Smooth muscle cell (in vitro differentiated cells): ENCODE measurements around the gene SLC23A2. TPM values are rescaled to one million over a fixed set of nuclear protein-coding genes. Genes with fewer than 3 reads are reported as not detected.

Source experiments
- DNase-seq: peaks from one replicate; lab custom pipeline; 2025; ENCODE audit not compliant: unreplicated experiment; lab: John Stamatoyannopoulos, UW
- H2AFZ ChIP-seq: fragments of 200-600 bp; sonication (generic); 2 replicates; pipeline ENCODE4 v1.6.0; 2016; ENCODE audit warnings: antibody characterized with exemption, low read depth, mild to moderate bottlenecking
- H3F3A ChIP-seq: fragments of 200-600 bp; sonication (generic); 2 replicates; pipeline ENCODE4 v1.6.0; 2017; ENCODE audit warnings: antibody characterized with exemption, low read depth
- H3K27ac ChIP-seq: fragments of 200-600 bp; sonication (generic); 2 replicates; pipeline ENCODE4 v1.5.1; 2016; ENCODE audit warnings: low read depth, mild to moderate bottlenecking
- H3K27me3 ChIP-seq: fragments of 200-600 bp; sonication (generic); 2 replicates; pipeline ENCODE4 v1.6.1; 2016; ENCODE audit warnings: low read depth, mild to moderate bottlenecking
- H3K36me3 ChIP-seq: fragments of 200-600 bp; sonication (generic); 2 replicates; pipeline ENCODE4 v1.5.1; 2016; ENCODE audit warnings: low read depth
- H3K4me1 ChIP-seq: fragments of 200-600 bp; sonication (generic); 2 replicates; pipeline ENCODE4 v1.5.1; 2016; ENCODE audit warnings: low read depth
- H3K4me2 ChIP-seq: fragments of 200-600 bp; sonication (generic); 2 replicates; pipeline ENCODE4 v1.6.0; 2016; ENCODE audit warnings: mild to moderate bottlenecking
- H3K4me3 ChIP-seq: fragments of 200-600 bp; sonication (generic); 2 replicates; pipeline ENCODE4 v1.5.1; 2016; ENCODE audit warnings: mild to moderate bottlenecking
- H3K79me2 ChIP-seq: fragments of 200-600 bp; sonication (generic); 2 replicates; pipeline ENCODE4 v1.6.0; 2016; ENCODE audit warnings: low read depth, mild to moderate bottlenecking
- H3K9ac ChIP-seq: fragments of 200-600 bp; sonication (generic); 2 replicates; pipeline ENCODE4 v1.6.0; 2016; ENCODE audit warnings: low read depth
- H3K9me3 ChIP-seq: fragments of 200-600 bp; sonication (generic); replicated peaks from 2 replicates; pipeline ENCODE4 v1.5.1; 2016; ENCODE audit warnings: low read depth
- H4K20me1 ChIP-seq: fragments of 200-600 bp; sonication (generic); 2 replicates; pipeline ENCODE4 v1.6.0; 2016; ENCODE audit warnings: low read depth
- CTCF ChIP-seq: fragments of 200-600 bp; sonication (generic); IDR thresholded peaks from 2 replicates; pipeline ENCODE4 v1.5.1; 2017; ENCODE audit warnings: borderline replicate concordance, mild to moderate bottlenecking, antibody characterized with exemption; ENCODE audit not compliant: insufficient read depth, poor library complexity, severe bottlenecking
- WGBS: methylation state at CpG from one replicate; pipeline ENCODE4 v1.1.7; 2016; ENCODE audit warnings: low lambda C conversion rate; 5-methylcytosine and 5-hydroxymethylcytosine counted together
- polyA plus RNA-seq: library from polyadenylated mRNA; unstranded; fragments of >200 nt; fragmentation: Nextera tagmentation; extraction: Ambion mirVana; gene quantifications from 2 replicates; pipeline ENCODE4 v1.2.1, GENCODE V29; 2016
- total RNA-seq: library from RNA; depleted of rRNA; stranded (reverse); fragments of >200 nt; gene quantifications from 2 replicates; pipeline ENCODE4 v1.2.3, GENCODE V29; 2014

Gene SLC23A2
- total and polyA plus RNA-seq, 2 experiments from 2014 or later = 1.4 to 5.0 TPM

- Histone ChIP-seq H3K9ac (no peak overlapping the region), H3K4me3 (no peak overlapping the region), H3K4me2 (no peak overlapping the region), H4K20me1 (no peaks in the 10 kb centered on the region), H3K4me1 (no peaks in the 10 kb centered on the region), H3K9me3 (no peaks in the 10 kb centered on the region), H3K79me2 (no peaks in the 10 kb centered on the region), H3F3A (no peaks in the 10 kb centered on the region), H2AFZ (no peak overlapping the region), H3K27me3 (no peaks in the 10 kb centered on the region), H3K27ac (no peak overlapping the region), H3K36me3 (no peaks in the 10 kb centered on the region)
- no peak for DNase-seq
- no peak for TF ChIP-seq CTCF
- WGBS = 88% methylated on average over 7 of the region's 7 CpGs
These were observed 153.3 kb downstream of the SLC23A2 start for GRCh38 chr20:4848041-4848440.

GRCh38 chr20:4846821-4847220, 154.5 kb downstream of the SLC23A2 start:
- Histone ChIP-seq H3K9me3 (no peaks in the 10 kb centered on the region), H4K20me1 (no peaks in the 10 kb centered on the region), H2AFZ (no peak overlapping the region), H3K4me2 (no peak overlapping the region), H3K36me3 (no peaks in the 10 kb centered on the region), H3K27ac (no peak overlapping the region), H3K4me1 (no peaks in the 10 kb centered on the region), H3K79me2 (no peaks in the 10 kb centered on the region), H3F3A (no peaks in the 10 kb centered on the region), H3K9ac (no peak overlapping the region), H3K4me3 (no peak overlapping the region), H3K27me3 (no peaks in the 10 kb centered on the region)
- no peak for TF ChIP-seq CTCF
- 95% methylated on average over 2 of the region's 2 CpGs for WGBS
- no peak for DNase-seq

- Histone ChIP-seq H3K27me3 (no peaks in the 10 kb centered on the region), H3K4me1 (no peaks in the 10 kb centered on the region), H3K27ac (no peak overlapping the region), H2AFZ (no peak overlapping the region), H3K9me3 (no peaks in the 10 kb centered on the region), H3F3A (no peaks in the 10 kb centered on the region), H3K4me3 (no peak overlapping the region), H3K9ac (no peak overlapping the region), H4K20me1 (no peaks in the 10 kb centered on the region), H3K79me2 (no peaks in the 10 kb centered on the region), H3K4me2 (no peak overlapping the region), H3K36me3 (no peaks in the 10 kb centered on the region)
- WGBS = 95% methylated on average over 8 of the region's 9 CpGs
- DNase-seq = no peak
- TF ChIP-seq CTCF = no peak
These were observed 156.4 kb downstream of the SLC23A2 start for GRCh38 chr20:4844751-4845465.

- H3K9me3 ChIP-seq = no peaks in the 10 kb centered on the region
- no peaks in the 10 kb centered on the region for H3K27me3 ChIP-seq
- no peak overlapping the region for H3K4me3 ChIP-seq
- H3K27ac ChIP-seq = no peak overlapping the region
- no peak overlapping the region for H2AFZ ChIP-seq
- no peaks in the 10 kb centered on the region for H3F3A ChIP-seq
- DNase-seq = no peak
- no peaks in the 10 kb centered on the region for H4K20me1 ChIP-seq
- WGBS = 94% methylated on average over 4 of the region's 4 CpGs
- H3K36me3 ChIP-seq = no peaks in the 10 kb centered on the region
- H3K79me2 ChIP-seq = no peaks in the 10 kb centered on the region
- no peak overlapping the region for H3K4me2 ChIP-seq
- no peak overlapping the region for H3K9ac ChIP-seq
- H3K4me1 ChIP-seq = no peaks in the 10 kb centered on the region
- TF ChIP-seq CTCF = no peak
These were observed 157.0 kb downstream of the SLC23A2 start for GRCh38 chr20:4844325-4844724.
